Glutamatergic neuron (in vitro differentiated cells): ENCODE results near the gene SRRM4. TPM values are rescaled to one million over a fixed set of nuclear protein-coding genes. Genes with fewer than 3 reads are reported as not detected.

Experiments used
- DNase-seq: peaks from one replicate; pipeline ENCODE4 v3.0.0; 2022
- H3K27ac Mint-ChIP-seq: one replicate; pipeline ENCODE4 v1.8.0; 2020; ENCODE audit warnings: mild to moderate bottlenecking, mixed read lengths, inconsistent platforms; ENCODE audit not compliant: unreplicated experiment
- H3K27me3 Mint-ChIP-seq: one replicate; pipeline ENCODE4 v1.8.0; 2020; ENCODE audit warnings: mild to moderate bottlenecking, moderate library complexity, mixed read lengths, inconsistent platforms; ENCODE audit not compliant: unreplicated experiment
- H3K36me3 Mint-ChIP-seq: one replicate; pipeline ENCODE4 v1.8.0; 2020; ENCODE audit warnings: mild to moderate bottlenecking, mixed read lengths, inconsistent platforms; ENCODE audit not compliant: unreplicated experiment
- H3K4me1 Mint-ChIP-seq: one replicate; pipeline ENCODE4 v1.8.0; 2020; ENCODE audit warnings: mild to moderate bottlenecking, low read depth, mixed read lengths, inconsistent platforms; ENCODE audit not compliant: unreplicated experiment
- H3K4me3 Mint-ChIP-seq: one replicate; pipeline ENCODE4 v1.8.0; 2020; ENCODE audit warnings: mild to moderate bottlenecking, mixed read lengths, inconsistent platforms; ENCODE audit not compliant: unreplicated experiment
- H3K9me3 Mint-ChIP-seq: one replicate; pipeline ENCODE4 v1.8.0; 2020; ENCODE audit warnings: mild to moderate bottlenecking, moderate library complexity, mixed read lengths, inconsistent platforms; ENCODE audit not compliant: unreplicated experiment
- total RNA-seq: library from RNA; stranded (reverse); fragmentation: NEBNext Ultra II Directional; extraction: Animal tissue kit (Norgen Biotek cat#: 25700); gene quantifications from one replicate; pipeline ENCODE4 v1.2.1, GENCODE V29; 2021; ENCODE audit not compliant: unreplicated experiment
- TF ChIP-seq, protein P1 (sequence below): fragments of 200-600 bp; sonication (generic); IDR thresholded peaks from one replicate; pipeline ENCODE4 v1.5.0; 2021; ENCODE audit not compliant: partially characterized antibody, unreplicated experiment

SRRM4 gene
- total RNA-seq, 1 donor from 2014 or later = 183 TPM

DNA sequence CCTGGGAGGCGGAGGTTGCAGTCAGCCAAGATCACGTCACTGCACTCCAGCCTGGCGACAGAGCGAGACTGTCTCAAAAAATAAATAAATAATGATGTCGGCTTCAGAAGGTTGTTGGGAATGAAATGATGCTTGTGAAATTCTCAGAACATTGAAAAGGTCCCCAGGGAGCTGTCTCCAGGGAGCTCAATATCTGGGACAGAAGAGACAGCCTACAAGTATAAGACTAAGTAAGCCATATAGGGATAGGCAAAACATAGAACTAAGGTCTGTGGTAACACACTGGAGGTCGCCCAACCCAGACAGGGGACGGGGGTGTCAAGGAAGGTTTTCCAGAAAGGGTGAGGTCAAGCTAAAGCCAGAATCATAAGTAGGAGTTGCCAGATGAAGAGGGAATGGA is 167.9 kb downstream of the SRRM4 start:
- TF ChIP-seq, protein P1, sequence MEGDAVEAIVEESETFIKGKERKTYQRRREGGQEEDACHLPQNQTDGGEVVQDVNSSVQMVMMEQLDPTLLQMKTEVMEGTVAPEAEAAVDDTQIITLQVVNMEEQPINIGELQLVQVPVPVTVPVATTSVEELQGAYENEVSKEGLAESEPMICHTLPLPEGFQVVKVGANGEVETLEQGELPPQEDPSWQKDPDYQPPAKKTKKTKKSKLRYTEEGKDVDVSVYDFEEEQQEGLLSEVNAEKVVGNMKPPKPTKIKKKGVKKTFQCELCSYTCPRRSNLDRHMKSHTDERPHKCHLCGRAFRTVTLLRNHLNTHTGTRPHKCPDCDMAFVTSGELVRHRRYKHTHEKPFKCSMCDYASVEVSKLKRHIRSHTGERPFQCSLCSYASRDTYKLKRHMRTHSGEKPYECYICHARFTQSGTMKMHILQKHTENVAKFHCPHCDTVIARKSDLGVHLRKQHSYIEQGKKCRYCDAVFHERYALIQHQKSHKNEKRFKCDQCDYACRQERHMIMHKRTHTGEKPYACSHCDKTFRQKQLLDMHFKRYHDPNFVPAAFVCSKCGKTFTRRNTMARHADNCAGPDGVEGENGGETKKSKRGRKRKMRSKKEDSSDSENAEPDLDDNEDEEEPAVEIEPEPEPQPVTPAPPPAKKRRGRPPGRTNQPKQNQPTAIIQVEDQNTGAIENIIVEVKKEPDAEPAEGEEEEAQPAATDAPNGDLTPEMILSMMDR = no peak
- Mint-ChIP-seq H3K36me3 (peaks cover 30% of the 10 kb centered on the region), H3K4me1 (peaks cover 5% of the 10 kb centered on the region), H3K27ac (no peak overlapping the region), H3K27me3 (peaks cover 13% of the 10 kb centered on the region), H3K9me3 (peaks cover 8% of the 10 kb centered on the region), H3K4me3 (no peak overlapping the region)
- DNase-seq = no peak

DNA sequence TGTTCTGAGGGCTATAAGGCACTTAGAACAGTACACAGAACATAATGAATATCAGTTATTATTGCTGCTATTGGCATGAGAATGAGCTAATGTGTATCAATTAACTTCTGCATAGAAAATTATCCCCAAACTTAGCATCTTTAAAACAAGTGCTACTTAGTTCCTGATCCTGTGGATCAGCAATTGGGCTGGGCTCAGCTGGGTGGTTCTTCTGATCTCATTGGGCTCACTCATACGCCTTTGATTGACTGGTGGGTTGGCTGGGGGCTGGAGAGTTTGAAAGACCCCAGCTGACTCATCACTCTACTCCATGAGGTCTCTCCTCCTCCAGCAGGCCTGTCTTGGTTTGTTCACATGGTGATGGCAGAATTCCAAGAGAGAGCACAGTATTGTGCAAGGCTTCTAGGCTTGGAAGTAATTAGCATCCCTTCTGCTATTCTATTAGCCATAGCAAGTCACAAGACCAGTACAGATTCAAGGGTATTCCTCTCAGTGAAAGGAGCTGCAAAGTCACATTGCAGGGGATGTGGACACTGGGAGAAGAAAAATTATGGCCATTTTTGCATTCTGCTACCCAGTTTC is 170.2 kb downstream of the SRRM4 start:
- H3K4me3 Mint-ChIP-seq = no peak overlapping the region
- peaks cover 28% of the 10 kb centered on the region for H3K36me3 Mint-ChIP-seq
- H3K4me1 Mint-ChIP-seq = peaks cover 5% of the 10 kb centered on the region
- peaks cover 10% of the 10 kb centered on the region for H3K9me3 Mint-ChIP-seq
- no peak for DNase-seq
- H3K27ac Mint-ChIP-seq = no peak overlapping the region
- peaks cover 13% of the 10 kb centered on the region for H3K27me3 Mint-ChIP-seq
- TF ChIP-seq, protein P1 = no peak

DNA sequence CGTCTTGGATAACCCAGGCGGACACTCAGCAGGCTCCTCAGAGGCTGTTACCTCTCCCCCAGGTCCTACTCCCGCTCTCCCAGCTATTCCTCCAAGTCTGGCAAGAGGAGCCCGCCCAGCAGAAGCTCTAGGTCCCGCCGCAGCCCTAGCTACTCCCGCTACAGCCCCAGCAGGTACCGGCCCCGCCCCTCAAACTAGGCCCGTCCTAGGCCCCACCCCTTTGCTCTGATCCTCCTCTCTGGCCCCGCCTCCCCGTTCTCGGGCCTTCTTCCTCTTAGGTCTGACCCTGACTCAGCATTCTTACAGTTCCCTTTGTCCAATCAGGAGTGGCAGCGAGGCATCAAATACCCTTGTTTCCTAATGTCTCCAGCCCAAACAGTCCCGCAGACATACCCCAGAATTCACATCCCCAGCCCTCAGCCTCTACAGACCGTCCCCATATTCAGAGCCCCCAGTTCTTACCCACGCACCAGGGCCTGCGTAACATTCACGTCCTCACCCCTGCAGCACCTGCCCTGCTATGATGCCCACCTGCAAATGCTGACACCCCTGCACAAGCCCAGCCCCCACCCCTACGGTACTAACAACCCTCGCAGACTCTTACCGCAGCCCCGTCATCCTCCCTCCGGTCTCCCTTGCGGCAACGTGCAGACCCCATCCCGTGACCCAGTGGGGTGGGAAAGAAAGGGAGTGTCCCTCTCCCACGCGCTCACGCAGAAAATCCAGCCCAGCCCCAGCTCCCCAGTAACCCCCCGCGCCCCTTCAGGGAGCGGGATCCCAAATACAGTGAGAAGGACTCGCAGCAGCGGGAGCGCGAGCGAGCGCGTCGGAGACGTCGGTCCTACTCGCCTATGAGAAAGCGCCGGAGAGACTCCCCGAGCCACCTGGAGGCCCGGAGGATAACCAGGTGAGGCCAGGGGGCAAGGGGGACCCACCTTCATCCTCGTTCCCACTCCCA is 172.4 kb downstream of the SRRM4 start:
- peak overlapping the region; percentile 72 for H3K27ac Mint-ChIP-seq
- DNase-seq = peak; percentile 82
- TF ChIP-seq, protein P1 = no peak
- peak overlapping the region; percentile 41 for H3K4me3 Mint-ChIP-seq
- H3K36me3 Mint-ChIP-seq = peaks cover 28% of the 10 kb centered on the region
- H3K4me1 Mint-ChIP-seq = peaks cover 8% of the 10 kb centered on the region
- peaks cover 15% of the 10 kb centered on the region for H3K9me3 Mint-ChIP-seq
- H3K27me3 Mint-ChIP-seq = peaks cover 10% of the 10 kb centered on the region

DNA sequence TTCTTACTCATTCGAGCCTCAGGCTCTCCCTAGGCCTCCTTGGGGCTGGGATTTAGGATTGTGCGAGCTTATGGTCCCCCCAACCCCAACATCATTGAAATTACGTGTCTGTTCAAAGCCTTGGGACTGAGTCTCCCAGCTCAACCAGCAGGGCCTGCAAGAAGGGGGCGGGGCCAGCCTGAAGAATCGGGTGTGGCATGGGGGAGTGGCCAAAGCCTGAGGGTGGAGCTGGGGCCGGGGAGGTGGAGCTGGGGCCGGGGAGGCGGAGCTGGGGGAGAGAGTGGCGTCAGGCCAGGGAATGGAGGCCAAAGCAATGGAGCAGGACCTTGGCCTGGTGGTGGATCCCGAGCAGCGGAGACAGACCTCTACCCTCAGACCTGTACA is 173.1 kb downstream of the SRRM4 start:
- H3K27me3 Mint-ChIP-seq = peaks cover 10% of the 10 kb centered on the region
- peaks cover 15% of the 10 kb centered on the region for H3K4me1 Mint-ChIP-seq
- peak; percentile 78 for DNase-seq
- H3K36me3 Mint-ChIP-seq = peaks cover 26% of the 10 kb centered on the region
- no peak overlapping the region for H3K27ac Mint-ChIP-seq
- H3K9me3 Mint-ChIP-seq = peaks cover 15% of the 10 kb centered on the region
- TF ChIP-seq, protein P1 = no peak
- no peak overlapping the region for H3K4me3 Mint-ChIP-seq
